ENCODE measurements around the gene FXYD7. TPM values are rescaled to one million over a fixed set of nuclear protein-coding genes. Genes with fewer than 3 reads are reported as not detected.

Gene FXYD7
- total RNA-seq, 1 experiment from 2014 or later: 0.71 TPM

GRCh38 chr19:35093941-35094647 is 49.0 kb upstream of the FXYD7 start:
- TF ChIP-seq CEBPB (IDR thresholded peaks at IDR 0.05; ENCODE audit: low read depth): no peak
- TF ChIP-seq TCF7L2 (IDR thresholded peaks at IDR 0.05; ENCODE audit: borderline replicate concordance, extremely low read depth, insufficient read depth, insufficient read length): no peak
- no peak for TF ChIP-seq ELF1 (IDR thresholded peaks at IDR 0.05; ENCODE audit: borderline replicate concordance, low read depth)
- no peak for TF ChIP-seq ZFX (IDR thresholded peaks at IDR 0.05)
- TF ChIP-seq POLR2AphosphoS5 (IDR thresholded peaks at IDR 0.05; ENCODE audit: low read depth, low read length): no peak
- no peak for TF ChIP-seq CBX3 (IDR thresholded peaks at IDR 0.05; ENCODE audit: low read depth)
- TF ChIP-seq SP1 (IDR thresholded peaks at IDR 0.05; ENCODE audit: low read depth): no peak
- no peak for TF ChIP-seq YY1 (IDR thresholded peaks at IDR 0.05; ENCODE audit: extremely low read depth, insufficient replicate concordance, low read depth, low read length)
- no peak for TF ChIP-seq CTCF (IDR thresholded peaks at IDR 0.05 in 2 of 3, conservative IDR thresholded peaks at IDR 0.05 in 1 of 3; ENCODE audit: borderline replicate concordance in 1 of 3, insufficient read depth in 1 of 3, low read depth in 2 of 3, low read length in 2 of 3)
- TF ChIP-seq ATF3 (IDR thresholded peaks at IDR 0.05): no peak
- TF ChIP-seq EGR1 (IDR thresholded peaks at IDR 0.05; ENCODE audit: low read depth): no peak
- no peak for TF ChIP-seq MAX (IDR thresholded peaks at IDR 0.05)
- TF ChIP-seq EZH2phosphoT487 (IDR thresholded peaks at IDR 0.05; ENCODE audit: borderline replicate concordance): no peak
- TF ChIP-seq FOSL1 (IDR thresholded peaks at IDR 0.05; ENCODE audit: low read depth): no peak
- BruUV-seq (replicated peaks): no TSS peak
- H2AFZ ChIP-seq (ENCODE audit: low read depth, low read length, poor library complexity, severe bottlenecking): no peak overlapping the region
- H3K27me3 ChIP-seq (ENCODE audit: insufficient read depth, low read length): no peaks in the 10 kb centered on the region
- CTCF ChIA-PET: no interaction called here
- H3K36me3 ChIP-seq (ENCODE audit: control insufficient read depth in 1 of 2, insufficient read depth in 2 of 2, low read length in 2 of 2): no peaks in the 10 kb centered on the region
- H3K27ac ChIP-seq (ENCODE audit: low read depth, low read length): no peak overlapping the region
- DNase-seq (ENCODE audit: low read depth, low spot score) (no peak), ATAC-seq (no peak)
- H3K4me1 ChIP-seq (ENCODE audit: control insufficient read depth in 1 of 2, insufficient read depth in 2 of 2, low read length in 2 of 2): peaks cover 0 to 10% of the 10 kb centered on the region in 2 experiments; a peak in 2 of 4 replicates
- no peaks in the 10 kb centered on the region for H3K9me2 ChIP-seq (ENCODE audit: insufficient read depth)
- H4K20me1 ChIP-seq (ENCODE audit: insufficient read depth): no peaks in the 10 kb centered on the region
- intact Hi-C loops (cut with micrococcal nuclease): no loop called here
- no peaks in the 10 kb centered on the region for H3K9me3 ChIP-seq (ENCODE audit: control insufficient read depth in 1 of 2, insufficient read depth in 1 of 2, low read depth in 1 of 2, low read length in 2 of 2)
- no peaks in the 10 kb centered on the region for H3K79me2 ChIP-seq (ENCODE audit: insufficient read depth, low read length)
- no peak overlapping the region for H3K4me3 ChIP-seq (replicated peaks in 1 of 2; ENCODE audit: low read depth in 1 of 2, low read length in 2 of 2)
- POLR2A ChIA-PET: no interaction called here
- H3K4me2 ChIP-seq (ENCODE audit: low read length): no peak overlapping the region
- H3K9ac ChIP-seq (ENCODE audit: low read length): no peak overlapping the region
- RAD21 ChIA-PET (ENCODE audit: low non-redundant PET in 1 of 2, low total read pairs in 2 of 2, uncharacterized antibody in 2 of 2, unreplicated experiment in 2 of 2): no interaction called here

Data from HCT116 (cell line).